ENCODE results near the gene ANKRD18B.
"Not testable (repeated sequence)": the region's sequence is repeated elsewhere in the genome, so short reads cannot be mapped to it uniquely, and the experiment has no call there.

Gene ANKRD18B

DNA sequence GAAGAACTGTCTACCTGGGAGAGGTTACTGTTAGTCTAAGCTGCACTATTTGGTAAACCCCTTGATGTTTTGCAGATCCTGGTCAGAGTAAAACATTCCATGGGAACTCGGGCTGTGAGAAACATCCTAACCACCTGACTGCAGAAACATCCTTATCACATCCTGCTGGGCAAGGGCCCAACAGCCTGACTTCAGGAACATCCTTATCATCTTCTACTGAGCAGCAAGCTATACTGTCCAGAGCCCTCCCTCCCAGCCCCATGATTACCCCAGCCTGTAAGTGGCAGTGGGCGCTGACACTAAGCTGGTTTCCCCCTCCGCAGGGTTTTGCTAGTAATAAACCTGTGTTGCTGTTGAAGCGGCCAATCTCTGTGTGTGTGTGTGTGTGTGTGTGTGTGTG is 80.9 kb downstream of the ANKRD18B start:
- not testable (repeated sequence) for H3K27ac Mint-ChIP-seq; H3K9me3 Mint-ChIP-seq; H3K4me3 Mint-ChIP-seq; H3K4me1 Mint-ChIP-seq (ENCODE audit: low read depth); DNase-seq (ENCODE audit: low spot score); H3K36me3 Mint-ChIP-seq (ENCODE audit: low read depth)
- H3K27me3 Mint-ChIP-seq (ENCODE audit: low read depth): peaks cover 14% of the 10 kb centered on the region

- Mint-ChIP-seq H3K4me1 (ENCODE audit: low read depth) (no peaks in the 10 kb centered on the region), H3K27me3 (ENCODE audit: low read depth) (peaks cover 34% of the 10 kb centered on the region), H3K36me3 (ENCODE audit: low read depth) (no peaks in the 10 kb centered on the region), H3K27ac (no peak overlapping the region), H3K9me3 (no peaks in the 10 kb centered on the region), H3K4me3 (no peak overlapping the region)
- DNase-seq (ENCODE audit: low spot score): no peak
Measured at GRCh38 chr9:33611358-33611757, 87.3 kb downstream of the ANKRD18B start.

GRCh38 chr9:33612410-33612809 is 88.4 kb downstream of the ANKRD18B start:
- H3K36me3 Mint-ChIP-seq (ENCODE audit: low read depth); H3K9me3 Mint-ChIP-seq; H3K4me1 Mint-ChIP-seq (ENCODE audit: low read depth); H3K4me3 Mint-ChIP-seq; H3K27ac Mint-ChIP-seq; DNase-seq (ENCODE audit: low spot score): not testable (repeated sequence)
- H3K27me3 Mint-ChIP-seq (ENCODE audit: low read depth): peaks cover 34% of the 10 kb centered on the region

GRCh38 chr9:33614001-33614687 is 90.1 kb downstream of the ANKRD18B start:
- Mint-ChIP-seq H3K27me3 (ENCODE audit: low read depth) (peaks cover 30% of the 10 kb centered on the region), H3K27ac (no peak overlapping the region), H3K9me3 (no peaks in the 10 kb centered on the region), H3K36me3 (ENCODE audit: low read depth) (no peaks in the 10 kb centered on the region), H3K4me3 (no peak overlapping the region), H3K4me1 (ENCODE audit: low read depth) (peaks cover 2% of the 10 kb centered on the region)
- DNase-seq (ENCODE audit: low spot score): no peak

- H3K4me1 Mint-ChIP-seq (ENCODE audit: low read depth); H3K9me3 Mint-ChIP-seq; DNase-seq (ENCODE audit: low spot score); H3K36me3 Mint-ChIP-seq (ENCODE audit: low read depth); H3K27ac Mint-ChIP-seq; H3K4me3 Mint-ChIP-seq: not testable (repeated sequence)
- peaks cover 25% of the 10 kb centered on the region for H3K27me3 Mint-ChIP-seq (ENCODE audit: low read depth)
Measured at GRCh38 chr9:33618370-33618769, 94.3 kb downstream of the ANKRD18B start.

DNA sequence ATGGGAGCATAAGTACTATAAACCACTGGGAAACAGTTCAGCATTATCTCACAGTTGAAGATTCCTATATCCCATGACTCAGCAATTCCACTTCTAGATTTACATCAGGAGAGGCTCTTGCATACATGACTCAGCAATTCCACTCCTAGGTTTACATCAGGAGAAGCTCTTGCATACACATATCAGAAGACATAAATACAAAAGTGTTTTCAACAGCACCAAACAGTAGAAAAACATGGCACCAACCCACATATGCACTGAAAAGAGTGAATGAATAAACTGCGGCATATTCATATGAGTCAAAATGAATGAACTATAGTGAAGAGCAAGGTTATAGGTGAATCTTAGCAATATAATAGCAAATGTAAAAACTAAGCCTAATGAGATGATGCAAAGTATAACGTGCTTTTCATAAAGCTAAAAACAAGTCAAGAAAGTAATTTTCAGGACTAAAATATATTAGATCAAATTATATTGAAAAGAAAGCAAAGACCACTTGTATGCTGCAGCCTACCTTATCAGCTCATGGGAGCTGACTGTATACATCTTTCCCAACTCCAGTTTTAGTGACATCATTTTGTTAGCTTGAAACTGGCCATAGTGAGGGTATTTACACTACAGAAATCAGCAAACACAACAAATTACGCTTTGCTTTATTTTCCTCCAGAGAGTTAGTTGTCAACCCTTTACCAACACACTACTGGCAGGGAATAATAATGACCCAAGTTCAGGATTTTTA is 95.8 kb downstream of the ANKRD18B start:
- H3K4me1 Mint-ChIP-seq (ENCODE audit: low read depth): peaks cover 7% of the 10 kb centered on the region
- no peak overlapping the region for H3K27ac Mint-ChIP-seq
- DNase-seq (ENCODE audit: low spot score): no peak
- no peaks in the 10 kb centered on the region for H3K9me3 Mint-ChIP-seq
- no peaks in the 10 kb centered on the region for H3K36me3 Mint-ChIP-seq (ENCODE audit: low read depth)
- peaks cover 27% of the 10 kb centered on the region for H3K27me3 Mint-ChIP-seq (ENCODE audit: low read depth)
- H3K4me3 Mint-ChIP-seq: no peak overlapping the region

DNA sequence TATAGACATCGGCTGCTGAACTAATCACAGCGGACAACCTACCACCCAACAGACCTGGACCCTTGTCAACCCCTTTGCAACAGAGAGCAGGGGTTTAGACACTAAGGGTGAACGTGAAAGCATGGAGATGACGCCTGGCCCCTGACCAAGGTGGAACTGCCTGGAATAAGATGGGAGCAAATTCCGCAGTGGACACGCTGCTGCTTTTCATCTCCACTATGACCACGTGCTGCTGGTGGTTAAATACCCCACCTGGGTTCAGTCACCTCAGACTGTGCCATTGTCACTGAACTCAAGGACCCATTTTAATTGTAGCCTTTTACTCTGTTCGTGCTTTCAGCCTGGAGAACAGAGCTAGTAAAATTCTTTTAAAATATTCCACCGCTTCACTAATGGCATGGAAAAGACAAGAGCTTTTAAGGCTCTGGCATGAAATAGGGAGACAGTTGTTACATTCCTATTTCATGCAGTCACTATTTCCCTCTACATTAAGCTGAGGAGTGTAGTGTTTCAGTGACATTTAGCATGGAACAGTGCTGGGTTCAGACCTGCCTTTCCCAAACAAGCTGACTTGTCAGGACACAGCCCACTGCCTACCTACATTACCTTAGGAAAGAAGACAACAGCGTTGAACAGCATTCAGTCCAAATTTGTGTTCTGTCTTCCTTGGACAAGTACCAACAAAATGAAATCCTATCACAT is 96.8 kb downstream of the ANKRD18B start:
- Mint-ChIP-seq H3K4me1 (ENCODE audit: low read depth) (peaks cover 7% of the 10 kb centered on the region), H3K9me3 (no peaks in the 10 kb centered on the region), H3K4me3 (no peak overlapping the region), H3K36me3 (ENCODE audit: low read depth) (no peaks in the 10 kb centered on the region), H3K27me3 (ENCODE audit: low read depth) (peaks cover 27% of the 10 kb centered on the region), H3K27ac (no peak overlapping the region)
- no peak for DNase-seq (ENCODE audit: low spot score)
